NCI-H2107 treated with DMSO at 0.1 percent for 48 hours (cell line): ENCODE results near the gene NAT8.
"Not testable (repeated sequence)": the region's sequence is repeated elsewhere in the genome, so short reads cannot be mapped to it uniquely, and the experiment has no call there.

ENCODE experiments used
- DNase-seq: peaks from one replicate; lab custom pipeline; 2025; ENCODE audit not compliant: unreplicated experiment; lab: John Stamatoyannopoulos, UW

The NAT8 gene

DNA sequence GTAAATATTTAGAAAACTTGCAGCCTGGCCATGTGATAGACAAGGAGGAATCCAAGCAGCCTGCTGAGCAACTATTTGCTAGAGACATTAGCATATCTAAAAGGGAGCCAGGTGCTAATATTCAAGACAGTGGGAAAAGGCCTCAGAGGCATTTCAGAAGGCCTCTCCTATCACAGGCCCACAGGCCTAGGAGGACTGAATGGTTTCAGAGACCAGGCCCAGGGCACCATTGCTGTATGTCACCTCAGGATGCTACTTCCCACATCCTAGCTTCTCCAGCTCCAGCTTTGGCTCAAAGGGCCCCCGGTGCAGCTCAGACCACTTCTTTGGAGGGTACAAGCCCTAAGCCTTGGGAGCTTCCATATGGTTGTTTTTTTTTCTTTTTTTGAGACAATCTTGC is 3.8 kb downstream of the NAT8 start:
- DNase-seq, result no peak

DNA sequence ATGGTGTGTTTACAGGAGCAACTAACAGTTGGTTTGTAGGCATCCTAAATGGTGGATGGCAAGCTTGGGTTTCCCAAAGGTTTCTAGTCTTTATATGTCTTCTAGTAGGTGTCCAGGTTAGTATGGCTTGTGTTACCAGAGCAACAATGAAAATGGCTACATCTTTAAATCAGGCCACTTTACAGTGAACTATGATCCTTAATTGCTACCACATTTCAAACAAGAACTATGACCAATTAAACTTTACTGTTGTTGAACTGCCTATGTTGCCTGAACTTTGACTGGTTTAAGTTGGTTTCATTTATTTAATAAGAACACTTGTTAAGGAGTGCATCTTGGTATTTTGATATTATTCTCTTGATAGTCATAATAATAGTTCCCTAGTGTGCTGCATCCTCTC is 5.2 kb downstream of the NAT8 start:
- not testable (repeated sequence) for DNase-seq

DNA sequence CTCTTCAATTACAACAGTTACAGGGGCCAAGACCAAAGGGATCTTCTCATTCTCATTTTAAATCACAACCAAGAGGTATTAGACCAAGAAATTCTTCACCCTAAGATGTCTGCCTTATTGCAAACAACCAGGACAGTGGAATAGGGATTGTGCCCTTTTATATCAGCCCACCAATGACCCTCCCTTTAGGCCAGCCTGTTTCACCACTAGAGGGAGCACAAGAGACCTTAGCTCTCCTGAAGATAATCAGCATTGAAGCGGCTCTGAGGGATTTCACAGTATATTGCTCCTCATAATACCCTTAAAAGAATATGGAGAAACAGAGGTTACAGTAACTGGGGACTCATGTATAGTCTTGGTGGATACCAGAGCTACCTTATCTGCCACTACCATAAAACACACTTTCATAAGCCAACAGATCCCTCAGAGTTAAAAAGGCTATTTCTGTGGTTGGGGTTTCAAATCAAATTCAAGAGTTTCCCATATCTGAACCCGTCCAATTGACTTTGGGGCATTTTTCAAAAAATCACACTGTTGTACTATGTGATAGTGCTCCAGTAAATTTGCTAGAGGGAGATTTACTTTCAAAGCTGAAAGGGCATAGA is 11.5 kb downstream of the NAT8 start:
- DNase-seq, result not testable (repeated sequence)

DNA sequence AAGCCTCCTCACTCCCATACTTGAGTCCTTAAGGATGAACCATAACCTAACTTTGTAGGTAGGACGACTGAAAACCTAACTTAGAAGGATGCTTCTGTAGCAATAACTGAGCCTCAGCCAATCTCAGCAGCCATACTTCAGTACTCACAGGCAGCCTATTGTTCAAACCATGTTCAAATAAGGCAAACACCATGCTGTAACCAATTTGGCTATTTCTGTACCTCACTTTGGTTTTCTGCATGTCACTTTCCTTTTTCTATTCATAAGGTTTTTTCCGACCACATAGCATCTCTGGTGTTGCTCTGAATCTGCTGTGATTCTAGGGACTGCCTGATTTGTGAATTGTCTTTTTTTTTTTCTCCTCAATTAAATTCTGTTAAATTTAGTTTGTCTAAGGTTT is 13.7 kb downstream of the NAT8 start:
- DNase-seq, result not testable (repeated sequence)

DNA sequence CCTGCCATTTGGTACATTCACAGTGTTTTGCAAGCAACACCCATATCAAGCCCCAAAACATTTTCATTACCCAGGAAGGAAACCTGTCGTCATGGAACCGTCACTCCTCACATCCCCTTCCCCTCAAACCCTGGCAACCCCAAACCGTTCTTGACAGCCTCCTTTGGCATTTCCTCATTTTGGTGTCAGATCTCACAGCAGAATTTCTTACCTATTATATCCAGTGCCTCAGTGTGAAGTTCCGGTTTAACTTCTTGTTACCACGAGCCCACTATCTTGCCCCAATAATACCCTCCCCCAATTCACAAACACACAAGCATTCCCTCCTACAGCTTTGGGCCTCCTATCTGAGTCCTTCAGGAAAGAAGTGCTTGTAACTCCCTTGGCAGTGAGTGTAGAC is 16.0 kb downstream of the NAT8 start:
- DNase-seq, result not testable (repeated sequence)

DNA sequence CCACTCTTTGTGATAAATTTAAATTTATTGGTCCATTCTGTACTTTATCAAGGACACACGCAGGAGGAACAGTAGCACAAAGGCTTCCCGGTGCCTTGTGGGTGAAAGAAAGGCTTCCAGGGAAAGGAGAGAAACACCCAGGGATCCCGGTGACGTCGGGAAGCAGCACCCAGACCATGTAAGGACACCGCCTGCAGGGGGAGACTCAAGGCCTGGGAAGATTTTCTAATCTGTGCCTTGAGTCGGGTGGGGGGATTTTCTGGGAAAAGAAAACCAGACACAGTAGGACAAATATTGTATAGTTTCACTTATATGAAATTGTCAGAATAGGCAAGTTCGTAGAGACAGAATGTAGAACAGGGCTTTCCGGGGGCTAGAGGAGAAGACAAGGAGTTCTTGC is 17.6 kb downstream of the NAT8 start:
- DNase-seq, result not testable (repeated sequence)

DNA sequence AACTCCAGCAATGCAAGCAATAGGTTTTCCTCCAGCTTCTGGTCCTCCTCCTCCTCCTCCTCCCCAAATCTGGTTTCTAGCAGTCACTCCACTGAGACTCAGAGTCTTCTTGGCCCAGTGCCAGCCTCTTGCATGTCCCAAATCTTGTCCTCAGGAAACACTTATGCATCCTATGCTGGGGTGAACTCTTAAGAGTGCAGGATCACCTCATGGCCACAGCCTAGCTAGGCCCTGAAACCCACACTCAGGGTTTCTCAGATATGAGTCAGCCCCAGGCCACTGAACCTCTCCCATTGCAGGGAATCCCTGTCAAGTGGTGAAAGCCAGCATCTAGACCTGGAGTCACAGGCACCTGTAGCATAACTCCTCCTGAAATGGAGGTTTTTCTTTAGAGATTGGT is 18.2 kb downstream of the NAT8 start:
- not testable (repeated sequence) for DNase-seq

DNA sequence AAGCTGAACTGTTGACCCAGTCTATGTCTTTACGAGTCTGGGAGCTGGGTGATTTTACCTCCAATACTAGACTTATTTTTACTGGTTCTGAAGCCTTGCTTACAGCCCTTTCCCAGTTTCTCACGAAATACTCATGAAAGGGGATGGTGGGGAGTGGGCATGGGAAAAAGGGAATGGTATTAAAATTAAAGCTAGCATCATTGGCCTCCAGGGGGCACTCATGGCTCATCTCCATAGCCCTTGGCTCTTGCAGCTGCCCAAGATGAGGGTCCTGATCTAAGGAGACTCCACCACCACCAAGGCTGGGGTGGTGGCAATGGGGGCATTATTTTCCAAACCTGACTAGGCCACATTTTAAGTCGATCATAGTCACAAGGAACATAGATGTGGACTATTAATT is 22.3 kb downstream of the NAT8 start:
- not testable (repeated sequence) for DNase-seq

DNA sequence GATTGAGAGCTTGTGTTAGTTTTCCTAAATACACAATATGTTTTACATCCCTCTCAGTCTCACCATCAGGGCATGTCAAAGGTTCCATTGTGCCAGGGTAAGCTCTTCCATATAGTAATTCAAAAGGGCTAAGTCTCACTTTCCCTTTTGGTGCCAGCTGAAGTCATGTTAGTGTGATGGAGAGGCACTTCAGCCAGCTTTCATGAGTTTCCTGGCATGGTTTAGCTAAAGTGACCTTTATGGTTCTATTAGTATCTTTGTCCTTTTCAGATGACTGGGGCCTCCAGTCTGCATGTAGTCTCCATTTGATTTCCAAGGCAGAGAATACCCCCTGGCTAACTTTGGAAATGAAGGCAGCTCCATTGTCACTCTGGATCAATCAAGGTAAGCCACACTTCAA is 27.2 kb downstream of the NAT8 start:
- DNase-seq, result no peak

DNA sequence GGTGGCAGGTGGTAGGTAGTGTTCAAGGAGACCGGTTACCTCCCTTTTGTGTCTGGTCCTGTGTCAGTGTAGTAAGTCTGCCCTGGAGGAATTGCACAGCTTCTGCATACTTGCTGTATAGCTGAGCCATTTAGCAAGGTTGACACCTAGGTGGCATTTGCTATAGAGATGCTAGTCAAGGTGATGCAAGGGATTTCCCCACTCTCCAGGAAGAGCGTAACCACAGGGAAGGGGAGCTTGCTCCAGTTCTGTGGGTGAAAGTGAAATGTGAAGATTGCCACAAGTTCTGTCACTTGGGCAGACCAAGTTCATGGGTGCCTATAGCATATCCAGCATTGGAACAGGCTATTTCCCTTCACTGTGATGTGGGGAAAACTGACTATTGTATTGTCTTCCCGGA is 28.1 kb downstream of the NAT8 start:
- no peak for DNase-seq

DNA sequence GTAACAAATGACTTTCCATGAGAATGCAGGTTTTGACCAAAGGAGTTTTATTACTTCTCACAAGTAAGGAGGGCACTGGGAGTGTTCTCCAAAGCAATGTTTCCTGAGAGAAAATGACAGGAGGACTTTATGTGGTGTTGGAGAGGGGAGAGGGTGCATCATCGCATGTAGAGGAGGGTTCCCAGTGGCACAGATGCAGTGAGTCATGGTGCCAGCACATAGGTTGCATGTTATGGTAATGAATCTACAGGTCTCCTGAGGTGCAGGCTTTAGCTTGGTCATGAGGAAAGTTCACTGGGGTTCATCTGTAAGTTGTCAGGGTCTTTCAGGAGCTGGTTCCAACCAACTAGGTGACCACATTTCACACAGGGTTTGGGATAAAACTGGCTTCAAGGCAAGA is 30.4 kb downstream of the NAT8 start:
- no peak for DNase-seq

DNA sequence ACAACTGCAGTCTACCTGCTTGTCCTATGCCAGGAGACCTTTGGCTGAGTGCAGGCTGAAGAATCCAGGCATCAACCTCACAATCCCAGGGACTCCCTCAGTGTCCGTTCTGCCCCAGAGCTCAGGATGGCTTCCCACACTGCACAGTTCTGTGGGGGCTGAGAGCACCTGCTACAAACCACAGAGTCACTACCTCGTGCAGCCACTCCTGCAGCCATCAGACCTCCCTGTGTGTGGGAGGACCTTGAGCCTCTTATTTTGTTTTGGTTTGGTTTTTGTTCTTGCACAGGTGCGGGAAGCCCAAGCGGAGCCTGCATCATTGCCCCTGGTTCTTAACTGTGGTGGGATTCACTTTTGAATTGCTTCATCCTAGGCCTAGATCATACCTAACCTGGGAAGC is 31.0 kb downstream of the NAT8 start:
- DNase-seq, result no peak

DNA sequence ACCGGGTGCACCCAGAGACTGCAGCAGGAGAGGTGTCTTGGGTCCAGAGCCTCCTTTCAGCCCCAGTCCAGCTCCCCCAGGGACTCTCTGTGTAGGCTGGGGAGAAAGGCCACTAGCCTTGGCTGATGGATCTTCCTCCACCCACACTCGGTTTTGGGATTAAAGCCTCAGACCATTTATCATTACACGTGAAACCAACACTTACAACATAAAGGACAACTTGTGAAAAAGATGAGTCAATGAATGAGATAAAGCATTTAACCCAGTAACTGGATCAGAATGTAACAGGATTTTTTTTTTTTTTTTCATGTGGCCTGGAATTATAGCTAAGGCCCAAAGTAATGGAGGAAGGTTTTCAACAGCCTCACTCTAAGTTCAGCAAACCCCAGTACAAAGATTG is 32.1 kb downstream of the NAT8 start:
- DNase-seq, result no peak

DNA sequence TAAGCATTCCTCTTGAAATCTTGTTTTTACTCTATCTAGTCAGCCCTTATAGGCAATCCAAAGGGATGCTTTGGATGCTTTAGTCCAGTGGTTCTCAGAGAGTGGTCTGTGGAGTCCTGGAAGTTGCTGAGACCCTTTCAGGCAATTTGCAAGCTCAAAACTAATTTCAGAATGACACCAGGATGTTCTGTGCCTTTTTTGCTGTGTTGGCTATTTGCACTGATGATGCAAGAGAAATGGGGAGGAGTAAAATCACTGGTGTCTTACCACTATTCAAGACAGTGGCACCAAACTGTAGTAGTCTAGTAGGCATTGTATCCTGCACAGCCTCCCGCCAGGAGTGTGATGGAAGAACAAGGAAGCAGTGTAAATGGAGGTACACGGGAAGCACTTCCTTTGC is 37.6 kb downstream of the NAT8 start:
- DNase-seq, result not testable (repeated sequence)

DNA sequence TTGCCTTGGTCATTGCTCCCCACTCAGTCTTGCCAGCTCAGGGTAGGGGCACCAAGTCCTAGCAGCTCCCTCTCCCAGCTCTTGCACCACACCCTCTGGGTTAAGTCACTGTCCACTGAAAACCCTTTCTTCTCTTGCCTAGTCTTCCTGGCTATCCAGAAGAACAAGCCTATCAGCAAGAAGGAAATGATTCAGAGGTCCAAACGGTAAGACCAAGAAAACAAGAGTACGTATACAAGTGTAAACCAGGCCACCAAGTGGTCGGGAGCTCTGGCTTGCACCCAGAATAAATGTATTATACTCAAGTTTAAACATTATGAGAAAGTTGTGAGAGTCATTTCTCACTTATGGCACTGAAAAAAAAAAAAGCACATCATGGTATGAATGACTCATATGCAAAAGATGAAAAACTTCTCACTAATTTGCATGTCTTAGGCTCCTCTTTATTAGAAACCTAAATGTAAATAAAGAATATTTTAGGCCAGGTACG is 39.1 kb downstream of the NAT8 start:
- not testable (repeated sequence) for DNase-seq

DNA sequence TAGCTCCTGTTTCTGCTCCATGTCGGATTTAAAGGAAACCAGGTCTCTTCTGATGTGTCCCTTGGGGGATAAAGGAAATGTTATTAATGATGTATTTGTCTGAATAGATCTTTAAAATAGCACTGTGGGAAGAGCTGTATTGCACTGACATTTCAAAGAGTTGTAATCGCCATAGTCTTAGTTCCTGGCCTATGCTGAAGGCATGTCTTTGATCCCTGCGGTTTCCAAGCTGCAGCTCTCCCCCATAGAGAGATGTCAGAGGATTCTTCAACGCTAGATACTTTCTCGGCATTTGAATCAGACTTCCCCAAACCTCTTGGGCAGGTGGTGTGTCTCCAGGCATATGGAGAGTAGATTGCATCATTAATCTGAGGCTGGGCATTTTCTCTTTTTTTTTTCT is 40.4 kb downstream of the NAT8 start:
- no peak for DNase-seq

DNA sequence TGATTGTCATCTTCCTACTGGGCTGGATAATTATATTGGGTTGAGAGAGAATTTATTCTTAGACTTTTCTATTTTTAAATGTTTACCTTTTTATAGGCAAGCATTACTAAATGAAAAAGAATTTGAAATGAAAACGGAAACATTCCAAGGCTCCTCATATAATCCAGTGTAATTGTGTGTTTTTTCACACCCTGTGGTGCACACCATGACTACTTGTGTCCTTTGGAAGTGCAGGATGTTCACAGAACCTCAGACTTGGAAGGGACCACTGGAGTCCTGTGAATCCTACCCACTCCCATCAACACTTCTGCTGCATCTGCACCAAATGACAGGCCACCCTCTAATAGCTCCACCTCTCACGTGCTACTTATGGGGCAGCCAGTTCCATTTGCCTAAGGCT is 48.0 kb downstream of the NAT8 start:
- DNase-seq, result no peak

DNA sequence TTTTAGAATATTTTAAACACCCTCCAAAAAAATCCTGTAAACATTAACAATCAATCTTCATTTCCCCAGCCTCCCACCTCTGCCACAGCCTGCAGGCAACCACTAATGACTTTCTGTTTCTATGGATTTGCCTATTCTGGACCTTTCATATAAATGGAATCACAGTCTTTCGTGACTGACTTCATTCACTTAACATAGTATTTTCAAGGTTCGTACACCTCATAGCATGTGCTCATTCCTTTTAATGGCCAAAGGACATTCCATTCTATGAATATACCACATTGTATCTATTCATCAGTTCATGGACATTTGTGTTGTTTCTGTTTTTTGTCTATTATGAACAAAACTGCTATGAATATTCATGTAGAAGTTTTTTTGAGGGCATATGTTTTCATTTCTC is 48.5 kb downstream of the NAT8 start:
- DNase-seq, result no peak
